Measurements from ENCODE around the gene CNOT9.

CNOT9 gene

DNA sequence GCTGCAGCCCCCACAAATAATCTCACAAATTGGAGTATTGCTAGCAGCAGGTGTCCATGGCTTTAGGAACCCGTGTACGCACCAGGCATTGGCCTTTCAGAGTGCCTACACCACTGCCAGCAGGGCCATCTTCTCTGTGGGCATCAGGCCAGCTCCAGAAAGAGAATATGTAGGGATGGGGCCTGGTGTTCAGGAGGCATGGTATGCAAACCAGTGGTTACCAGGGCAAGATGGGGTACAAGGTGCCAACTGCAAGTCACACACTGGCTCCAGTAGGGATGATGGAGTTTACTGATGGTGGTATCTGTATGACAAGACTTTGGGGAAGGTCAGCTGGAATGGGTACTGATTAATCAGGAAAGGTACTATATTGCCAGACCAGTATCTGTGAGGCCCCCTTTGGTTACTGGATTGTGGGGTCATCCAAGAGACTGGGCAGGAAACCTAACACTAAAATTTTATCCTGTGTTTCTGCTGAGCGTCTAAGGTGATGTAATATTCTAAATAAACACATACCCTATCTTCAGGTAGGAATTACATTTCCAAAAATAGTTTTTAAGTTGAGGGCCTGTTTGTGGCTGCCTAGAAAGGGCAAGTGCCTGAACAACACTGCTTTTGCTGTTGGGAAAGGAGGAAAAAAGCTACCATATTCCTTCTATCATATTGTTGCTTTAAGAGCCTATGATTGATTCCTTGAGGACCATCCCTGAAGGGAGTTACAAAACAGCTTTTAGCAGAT lies 9.0 kb downstream of the CNOT9 start:
- no peak for DNase-seq (ENCODE audit: low read depth)

DNA sequence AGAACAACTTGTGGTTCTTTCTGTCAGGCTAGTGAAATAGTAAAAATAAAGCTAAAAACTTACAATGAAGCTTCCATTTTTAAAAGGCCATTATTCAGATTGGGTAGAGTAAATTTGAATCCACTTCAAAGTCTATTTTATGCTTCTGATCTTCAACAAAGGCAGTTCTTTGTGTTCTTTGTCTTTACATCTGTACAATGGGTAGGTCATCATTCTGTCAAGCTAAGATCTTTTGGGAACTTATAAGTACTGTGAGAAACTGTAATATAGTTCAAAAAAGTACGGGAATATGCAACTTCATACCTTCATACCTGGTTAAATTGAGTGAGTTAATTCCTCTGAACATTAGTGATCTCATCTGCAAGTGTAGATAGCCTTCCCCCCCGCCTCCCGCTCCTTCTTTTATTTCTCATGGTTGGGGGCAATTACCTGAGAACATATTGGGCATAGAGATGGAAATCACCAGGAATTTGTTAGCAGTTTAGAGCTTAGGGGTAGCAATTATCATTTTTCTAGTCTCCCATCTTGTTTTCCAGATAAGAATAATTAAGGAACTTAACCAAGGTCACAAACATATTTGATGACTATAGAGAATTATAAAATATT lies 9.7 kb downstream of the CNOT9 start:
- no peak for DNase-seq (ENCODE audit: low read depth)

DNA sequence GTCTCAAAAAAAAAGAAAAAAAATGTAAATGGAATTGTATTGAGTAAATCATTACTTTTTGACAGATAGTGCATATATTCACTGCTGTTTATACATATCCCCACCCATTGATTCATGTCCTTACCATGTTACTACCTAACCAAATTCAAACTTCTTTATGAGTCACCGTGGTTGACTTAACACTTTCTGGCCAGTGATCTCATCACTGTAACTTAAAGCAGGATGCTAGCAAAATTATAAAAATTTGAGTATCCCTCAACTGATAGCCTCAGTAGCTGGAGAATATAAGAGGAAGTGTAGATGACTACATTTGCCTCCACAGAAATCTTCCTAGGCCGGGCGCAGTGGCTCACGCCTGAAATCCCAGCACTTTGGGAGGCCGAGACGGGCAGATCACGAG lies 13.4 kb downstream of the CNOT9 start:
- no peak for DNase-seq (ENCODE audit: low read depth)

DNA sequence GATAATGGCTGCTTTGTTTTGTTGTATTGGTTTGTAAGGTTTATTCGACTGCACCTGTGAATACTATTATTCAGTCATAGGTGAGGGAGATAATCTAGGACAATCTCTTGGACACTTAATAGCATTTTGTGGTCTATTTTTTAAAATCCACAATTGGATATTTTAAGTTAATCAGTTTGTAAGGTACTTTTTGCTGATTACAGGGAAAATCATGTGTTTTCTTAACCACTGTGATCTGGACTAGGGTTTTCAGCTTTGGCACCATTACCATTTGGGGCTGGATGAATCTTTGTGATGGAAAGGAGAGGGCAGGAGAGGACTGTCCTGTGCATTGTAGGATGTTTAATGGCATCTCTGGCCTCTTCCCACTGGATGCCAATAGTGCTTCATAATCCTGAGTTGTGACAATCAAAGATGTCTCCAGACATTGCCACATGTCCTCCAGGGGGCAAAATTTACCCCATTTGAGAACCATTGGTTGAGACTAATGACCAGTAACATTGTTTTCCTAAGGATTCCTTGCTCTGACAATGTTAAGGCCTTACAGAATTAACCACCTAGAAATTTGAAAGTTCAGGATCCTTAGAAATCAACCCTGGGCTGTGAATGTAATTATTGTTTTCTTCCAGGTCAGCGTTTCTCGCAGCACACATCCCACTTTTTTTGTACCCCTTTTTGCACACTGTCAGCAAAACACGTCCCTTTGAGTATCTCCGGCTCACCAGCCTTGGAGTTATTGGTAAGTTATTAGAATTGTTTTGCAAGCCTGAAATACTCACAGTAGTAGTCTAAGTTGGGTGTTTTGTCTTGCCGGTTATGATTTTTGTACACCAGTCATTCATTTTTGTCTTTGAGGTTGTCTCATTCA lies 15.6 kb downstream of the CNOT9 start:
- no peak for DNase-seq (ENCODE audit: low read depth)

DNA sequence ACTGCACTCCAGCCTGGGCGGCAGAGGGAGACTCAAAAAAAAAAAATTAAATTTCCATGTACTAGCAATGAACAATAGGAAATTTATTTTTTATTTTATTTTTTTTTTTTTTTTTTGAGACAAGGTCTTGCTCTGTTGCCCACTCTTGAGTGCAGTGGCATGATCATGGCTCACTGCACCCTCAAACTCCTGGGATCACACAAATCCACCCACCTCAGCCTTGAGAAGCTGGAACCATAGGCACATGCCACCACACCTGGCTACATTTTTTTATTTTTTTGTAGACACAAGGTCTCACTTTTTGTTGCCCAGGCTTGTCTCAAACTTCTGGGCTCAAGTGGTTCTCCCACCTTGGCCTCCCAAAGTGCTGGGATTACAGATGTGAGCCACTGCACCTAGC lies 16.9 kb downstream of the CNOT9 start:
- no peak for DNase-seq (ENCODE audit: low read depth)

DNA sequence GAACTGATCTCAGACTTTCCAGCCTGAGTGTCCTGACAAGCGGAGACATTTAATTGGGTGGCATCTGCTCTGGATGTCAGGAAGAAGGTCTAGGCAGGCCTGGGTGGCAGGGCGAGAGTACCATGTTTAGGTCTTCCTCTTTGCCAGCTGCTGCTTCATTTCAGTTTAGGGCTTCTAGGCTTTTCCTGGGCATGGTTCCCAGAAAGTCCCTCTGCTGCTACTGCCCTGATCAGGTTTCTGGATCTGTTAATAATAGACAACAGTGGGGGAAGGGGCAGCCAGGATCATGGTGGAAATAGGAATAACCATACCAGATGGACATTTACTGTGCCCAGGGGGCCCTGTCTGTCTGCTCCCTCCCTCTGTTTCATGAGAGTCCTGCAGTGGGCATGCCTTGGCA lies 36.8 kb downstream of the CNOT9 start:
- DNase-seq (ENCODE audit: low read depth), result no peak

DNA sequence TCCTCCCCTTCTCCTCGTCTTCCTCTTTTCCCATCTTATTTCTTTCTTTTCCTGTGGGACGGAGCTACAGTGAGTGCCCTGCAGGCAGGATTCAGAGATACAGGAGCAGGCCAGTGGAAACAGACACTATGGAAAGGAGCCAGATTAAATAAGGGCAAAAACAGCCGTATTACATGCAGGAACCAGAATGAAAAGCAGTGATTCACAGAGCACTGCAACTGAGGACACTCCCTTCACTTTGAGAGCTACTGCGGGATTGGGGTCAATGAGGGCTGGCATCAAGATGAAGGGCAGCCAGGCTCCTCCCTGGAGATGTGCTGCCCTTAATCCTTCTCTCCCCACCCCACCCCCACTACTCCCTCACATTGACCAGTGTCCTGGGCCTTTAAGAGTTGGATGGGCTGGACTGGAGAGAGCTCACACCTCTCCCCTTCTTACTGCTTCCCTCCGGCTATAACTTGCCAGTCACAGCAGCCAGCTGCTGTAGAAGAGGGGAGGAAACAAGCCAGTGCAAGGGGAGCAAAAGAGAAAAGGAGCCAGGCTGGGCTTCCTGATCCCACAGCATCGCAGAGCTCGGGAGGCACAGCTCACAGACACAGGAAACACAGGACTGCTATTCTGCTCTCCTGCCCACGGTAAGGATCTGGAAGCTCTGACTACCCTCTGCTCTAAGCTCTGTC lies 38.9 kb downstream of the CNOT9 start, which contains the start of gene PLCD4:
TSS of gene PLCD4 (plus strand) at position 464 of the 680 bp plus-strand sequence. CDS start 7,841 bp downstream, outside the sequence.
- no peak for DNase-seq (ENCODE audit: low read depth)

DNA sequence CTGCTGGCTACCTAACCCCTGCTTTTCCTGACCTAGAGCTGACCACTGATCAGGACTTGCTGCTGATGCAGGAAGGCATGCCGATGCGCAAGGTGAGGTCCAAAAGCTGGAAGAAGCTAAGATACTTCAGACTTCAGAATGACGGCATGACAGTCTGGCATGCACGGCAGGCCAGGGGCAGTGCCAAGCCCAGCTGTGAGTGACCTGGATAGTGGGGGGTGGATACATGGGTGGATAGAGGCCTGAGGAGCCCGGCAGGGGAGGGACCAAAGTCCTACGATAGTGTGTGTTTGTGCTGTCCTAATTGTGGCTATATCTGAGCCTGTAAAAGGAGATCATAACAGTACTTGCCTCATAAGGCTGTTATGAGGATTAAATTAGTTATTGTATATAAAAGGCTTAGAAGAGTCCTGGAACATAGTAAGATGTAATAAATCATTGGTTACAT lies 47.3 kb downstream of the CNOT9 start:
- DNase-seq (ENCODE audit: low read depth), result no peak

DNA sequence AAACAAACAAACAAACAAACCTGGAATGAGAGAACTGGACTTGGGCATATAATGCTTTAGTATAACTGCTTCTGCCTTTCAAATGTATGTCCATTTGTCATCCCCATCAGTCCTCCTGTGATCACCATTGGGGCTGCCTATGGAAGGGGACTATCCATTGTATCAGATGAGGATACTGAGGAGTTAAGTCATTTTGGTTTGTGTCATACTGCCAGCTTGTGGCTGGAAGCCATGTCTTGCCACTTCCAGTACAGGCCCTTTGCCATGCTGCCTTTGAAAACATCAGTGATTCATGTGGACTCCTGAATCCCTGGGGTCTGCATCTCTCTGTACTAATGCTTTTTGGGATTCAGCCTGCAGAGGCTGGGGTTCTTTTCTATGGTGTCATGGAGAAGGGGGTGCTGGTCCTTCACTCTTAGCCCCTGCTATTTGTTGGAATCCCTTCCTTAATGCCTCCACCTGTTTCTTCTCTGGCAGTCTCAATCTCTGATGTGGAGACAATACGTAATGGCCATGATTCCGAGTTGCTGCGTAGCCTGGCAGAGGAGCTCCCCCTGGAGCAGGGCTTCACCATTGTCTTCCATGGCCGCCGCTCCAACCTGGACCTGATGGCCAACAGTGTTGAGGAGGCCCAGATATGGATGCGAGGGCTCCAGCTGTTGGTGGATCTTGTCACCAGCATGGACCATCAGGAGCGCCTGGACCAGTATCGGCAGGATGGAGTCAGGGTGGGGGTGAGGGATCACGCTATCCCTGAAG lies 49.6 kb downstream of the CNOT9 start:
- DNase-seq (ENCODE audit: low read depth), result no peak

DNA sequence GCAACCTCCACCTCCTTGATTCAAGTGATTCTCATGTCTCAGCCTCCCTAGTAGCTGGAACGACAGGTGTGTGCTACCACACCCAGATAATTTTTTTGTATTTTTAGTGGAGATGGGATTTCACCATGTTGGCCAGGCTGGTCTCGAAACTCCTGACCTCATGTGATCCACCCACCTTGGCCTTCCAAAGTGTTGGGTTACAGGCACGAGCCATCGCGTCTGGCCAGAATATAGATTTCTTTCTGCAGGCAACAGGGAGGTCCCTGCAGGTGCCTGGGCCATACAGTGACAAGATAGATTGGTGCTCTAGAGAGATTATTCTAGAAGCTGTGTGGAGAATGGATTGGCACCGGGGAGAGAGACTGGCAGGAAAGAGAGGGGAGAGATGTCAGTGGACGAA lies 52.4 kb downstream of the CNOT9 start:
- no peak for DNase-seq (ENCODE audit: low read depth)

DNA sequence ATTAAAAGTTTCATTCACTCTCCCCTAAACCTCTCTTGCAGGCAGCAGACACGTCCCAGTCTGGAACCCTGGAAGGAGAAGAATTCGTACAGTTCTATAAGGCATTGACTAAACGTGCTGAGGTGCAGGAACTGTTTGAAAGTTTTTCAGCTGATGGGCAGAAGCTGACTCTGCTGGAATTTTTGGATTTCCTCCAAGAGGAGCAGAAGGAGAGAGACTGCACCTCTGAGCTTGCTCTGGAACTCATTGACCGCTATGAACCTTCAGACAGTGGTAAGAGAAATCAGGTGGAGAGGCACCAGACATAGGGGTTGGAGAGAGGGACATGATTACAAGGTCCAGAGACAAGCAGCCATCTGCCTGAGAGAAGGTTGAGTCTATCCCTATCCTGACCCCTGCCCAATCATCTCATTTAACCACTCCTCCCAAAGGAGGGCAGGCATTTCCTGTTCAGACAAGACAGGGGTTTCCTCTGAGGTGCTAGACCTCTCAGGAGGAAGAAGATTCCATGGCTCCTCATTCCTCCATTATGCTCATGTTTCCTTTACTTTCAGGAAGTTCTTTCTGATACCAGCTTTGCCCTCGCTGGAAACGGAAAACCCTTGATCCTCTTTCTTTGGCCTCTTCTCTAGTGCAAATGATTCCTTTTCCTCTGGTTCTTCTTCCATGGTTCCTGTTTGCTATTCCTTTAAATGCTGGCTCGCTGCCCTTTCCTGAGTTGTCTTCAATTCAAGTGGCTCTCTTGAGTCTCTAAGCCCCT lies 54.1 kb downstream of the CNOT9 start:
- DNase-seq (ENCODE audit: low read depth), result no peak

DNA sequence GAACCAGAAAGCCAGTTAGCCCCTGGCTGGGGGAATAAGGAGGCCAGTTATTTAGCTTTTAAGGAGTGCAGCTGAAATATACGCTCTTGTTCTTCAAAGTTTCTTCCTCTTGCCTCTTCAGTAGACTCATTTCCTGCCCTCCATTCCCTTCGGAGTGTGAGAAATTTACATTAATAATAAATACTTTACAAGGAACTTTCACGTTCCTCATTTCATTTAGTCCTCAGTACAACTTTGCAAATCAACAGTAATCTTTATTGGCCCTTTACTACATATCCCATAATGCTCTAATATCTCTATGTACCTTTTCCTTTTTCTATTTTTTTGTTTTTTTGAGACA lies 54.7 kb downstream of the CNOT9 start:
- no peak for DNase-seq (ENCODE audit: low read depth)

DNA sequence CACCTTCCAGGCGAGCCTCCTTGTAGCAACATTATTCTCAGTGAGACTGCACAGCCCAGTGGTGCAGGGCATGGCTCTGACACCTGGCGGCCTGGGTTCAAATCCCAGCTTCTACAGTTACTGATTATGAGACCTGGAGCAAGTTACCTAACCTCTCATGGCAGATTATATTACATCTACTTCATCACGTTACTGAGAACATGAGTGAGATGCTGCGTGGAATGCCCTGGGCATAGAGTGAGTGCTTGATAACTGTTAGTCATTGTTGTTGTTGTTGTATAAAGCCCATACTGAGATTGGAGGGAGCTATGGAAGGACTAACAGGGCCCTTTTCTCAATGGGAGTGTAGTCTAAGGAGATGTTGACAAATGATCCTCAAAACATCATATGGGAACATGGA lies 57.7 kb downstream of the CNOT9 start:
- DNase-seq (ENCODE audit: low read depth), result no peak

DNA sequence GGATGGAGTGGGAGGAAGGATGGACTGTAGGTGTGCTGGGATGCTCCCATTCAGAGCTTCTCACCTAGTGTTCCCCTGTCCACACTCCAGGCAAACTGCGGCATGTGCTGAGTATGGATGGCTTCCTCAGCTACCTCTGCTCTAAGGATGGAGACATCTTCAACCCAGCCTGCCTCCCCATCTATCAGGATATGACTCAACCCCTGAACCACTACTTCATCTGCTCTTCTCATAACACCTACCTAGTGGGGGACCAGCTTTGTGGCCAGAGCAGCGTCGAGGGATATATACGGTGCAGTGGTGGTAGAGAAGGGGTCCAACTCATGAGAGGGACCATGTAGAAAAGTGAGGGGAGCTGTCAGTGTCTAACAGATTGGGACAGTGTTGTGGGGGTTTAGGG lies 59.3 kb downstream of the CNOT9 start:
- DNase-seq (ENCODE audit: low read depth), result no peak

DNA sequence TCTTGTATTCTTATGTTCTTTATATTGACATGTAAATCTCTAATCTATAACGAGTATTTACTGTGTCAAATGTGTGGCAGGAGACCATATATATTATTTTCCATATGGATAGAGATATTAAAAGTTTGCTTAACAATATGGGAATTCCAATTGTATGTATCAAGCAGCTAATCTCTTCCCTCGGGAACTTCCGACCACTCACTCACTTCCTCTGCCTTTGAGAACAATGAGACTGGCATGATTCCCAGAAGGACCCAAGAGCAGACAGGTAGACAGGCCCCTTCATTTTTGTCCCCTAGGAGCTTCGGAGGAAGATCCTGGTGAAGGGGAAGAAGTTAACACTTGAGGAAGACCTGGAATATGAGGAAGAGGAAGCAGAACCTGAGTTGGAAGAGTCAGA lies 63.2 kb downstream of the CNOT9 start:
- DNase-seq (ENCODE audit: low read depth), result no peak

DNA sequence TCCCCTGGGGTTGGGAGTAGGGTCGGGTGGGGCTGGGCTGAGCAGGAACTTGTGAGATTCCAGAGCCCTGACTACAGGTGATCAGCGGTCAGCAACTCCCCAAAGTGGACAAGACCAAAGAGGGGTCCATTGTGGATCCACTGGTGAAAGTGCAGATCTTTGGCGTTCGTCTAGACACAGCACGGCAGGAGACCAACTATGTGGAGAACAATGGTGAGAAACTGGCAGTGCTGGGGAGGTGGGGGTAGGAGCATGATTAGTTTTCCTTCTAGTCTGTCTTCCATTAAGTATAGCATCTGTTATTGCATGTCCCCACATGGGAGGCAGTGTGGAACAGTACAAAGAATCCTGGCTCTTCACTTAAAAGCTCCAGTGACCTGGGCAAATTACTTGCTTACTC lies 67.1 kb downstream of the CNOT9 start:
- DNase-seq (ENCODE audit: low read depth), result no peak

DNA sequence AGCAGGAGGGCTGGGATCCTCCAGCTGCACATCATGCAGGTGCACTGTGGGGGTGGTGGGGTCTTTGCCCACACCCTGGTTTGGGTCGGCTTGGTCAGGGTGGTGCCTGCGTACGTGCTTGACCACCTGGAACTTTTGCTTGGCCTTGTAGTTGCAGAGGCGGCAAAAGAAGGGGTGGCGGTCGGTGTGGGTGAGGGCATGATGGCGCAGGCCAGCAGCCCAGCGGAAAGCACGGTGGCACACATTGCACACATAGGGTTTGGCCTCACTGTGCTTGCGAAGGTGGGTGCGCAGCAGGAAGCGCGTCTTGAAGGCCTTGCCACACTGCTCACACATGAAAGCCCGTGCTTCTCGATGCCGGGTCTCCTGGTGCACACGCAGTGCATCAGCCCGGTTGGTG lies 69.7 kb downstream of the CNOT9 start:
- DNase-seq (ENCODE audit: low read depth), result no peak

DNA sequence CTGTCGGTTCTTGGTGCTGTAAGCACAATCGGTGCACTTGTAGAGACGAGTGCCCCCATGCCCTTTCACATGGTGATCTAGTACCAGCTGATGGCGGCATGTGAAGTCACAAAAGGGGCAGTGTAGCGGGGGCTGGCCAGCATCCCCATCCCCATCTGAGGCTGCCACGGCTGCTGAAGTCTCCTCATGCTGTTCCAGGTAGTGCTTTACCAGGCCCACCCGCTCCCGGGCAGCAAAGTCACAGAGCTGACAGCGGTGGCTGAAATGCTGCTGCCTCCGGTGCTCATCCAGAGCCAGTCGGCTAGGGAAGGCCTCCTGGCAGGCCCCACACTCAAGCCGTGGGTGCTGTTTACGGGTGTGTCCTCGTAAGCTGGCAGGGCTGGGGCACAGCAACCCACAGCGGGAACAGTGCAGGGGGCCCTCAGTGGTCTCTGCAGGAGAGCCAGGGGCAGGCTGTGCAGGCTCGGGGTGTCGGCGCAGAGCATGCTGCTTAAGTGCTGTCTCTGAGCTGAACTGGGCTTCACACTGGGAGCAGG lies 73.5 kb downstream of the CNOT9 start:
- DNase-seq (ENCODE audit: low read depth), result no peak

DNA sequence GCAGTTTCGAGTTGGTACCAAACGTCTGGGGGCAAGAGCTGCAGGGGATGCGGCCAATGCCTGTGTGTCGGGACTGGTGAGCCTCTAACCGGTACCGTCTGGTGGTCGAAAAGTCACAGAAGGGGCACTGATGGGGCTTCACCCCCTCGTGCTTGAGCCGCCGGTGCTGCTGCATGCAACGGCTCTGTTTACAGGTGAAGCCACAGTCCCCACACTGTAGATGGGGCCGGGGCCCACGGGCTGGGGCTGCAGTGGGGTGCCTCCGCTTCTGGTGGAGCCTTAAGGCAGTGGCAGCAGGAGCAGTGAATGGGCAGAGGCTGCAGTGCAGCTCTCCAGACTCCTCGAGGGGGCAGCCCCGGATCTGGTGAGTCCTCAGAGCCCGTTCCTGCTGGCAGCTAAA lies 74.1 kb downstream of the CNOT9 start:
- no peak for DNase-seq (ENCODE audit: low read depth)

DNA sequence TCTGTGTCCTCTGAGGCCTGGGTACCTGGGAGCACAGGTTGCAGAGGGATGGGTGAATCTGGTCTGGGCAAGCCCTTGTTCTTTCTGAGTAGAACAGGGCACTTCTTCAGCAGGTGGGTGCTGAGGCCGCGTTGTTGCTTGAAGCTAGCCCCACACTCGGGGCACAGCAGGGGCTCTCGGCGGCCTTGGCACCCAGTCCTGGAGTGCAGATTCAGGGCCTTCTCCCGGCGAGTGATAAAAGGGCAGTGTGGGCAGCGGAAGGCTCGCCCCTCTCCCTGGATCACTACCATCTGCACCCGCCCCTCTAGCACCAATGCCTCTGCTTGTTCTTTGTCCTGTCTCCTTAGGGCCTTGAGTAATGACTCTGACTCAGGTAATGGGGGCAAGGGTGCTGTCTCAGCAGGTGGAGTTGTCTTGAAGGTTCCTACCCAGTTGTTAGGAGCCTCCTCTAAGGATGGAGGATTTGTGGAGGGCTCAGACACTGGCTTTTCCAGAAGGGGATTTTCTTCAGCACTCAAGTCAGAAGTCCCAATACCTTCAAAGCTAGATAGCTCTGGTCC lies 75.2 kb downstream of the CNOT9 start:
- DNase-seq (ENCODE audit: low read depth), result no peak

All from T follicular helper cell (primary cell).